K562 (cell line): ENCODE results near the gene POLR2A. TPM values are rescaled to one million over a fixed set of nuclear protein-coding genes. Genes with fewer than 3 reads are reported as not detected.

ENCODE experiments used
- ARID3A ChIP-seq: IDR thresholded peaks from 2 replicates; pipeline ENCODE4 v1.6.1; 2012; ENCODE audit warnings: low read depth, low read length, improper control_type of control experiment, borderline replicate concordance
- CTBP1 ChIP-seq: fragments of 450-650 bp; IDR thresholded peaks from 2 replicates; pipeline ENCODE4 v1.6.1; 2016; ENCODE audit warnings: borderline replicate concordance
- E2F1 ChIP-seq: sonication (generic); formaldehyde crosslinking; IDR thresholded peaks from 2 replicates; pipeline ENCODE4 v1.8.1; 2023; ENCODE audit warnings: mild to moderate bottlenecking, missing genetic modification reagents, moderate library complexity
- FUS ChIP-seq: fragments of 200-400 bp; formaldehyde crosslinking; optimal IDR thresholded peaks from 2 replicates; pipeline ENCODE3; 2017; ENCODE audit warnings: low read depth, low read length
- HNRNPH1 ChIP-seq: fragments of 200-400 bp; formaldehyde crosslinking; optimal IDR thresholded peaks from 2 replicates; pipeline ENCODE3; 2017; ENCODE audit warnings: low read depth, mild to moderate bottlenecking, low read length, moderate library complexity
- LEF1 ChIP-seq: fragments of 450-650 bp; IDR thresholded peaks from 2 replicates; pipeline ENCODE4 v1.6.1; 2016; ENCODE audit warnings: mild to moderate bottlenecking
- MAFF ChIP-seq: IDR thresholded peaks from 2 replicates; pipeline ENCODE4 v1.6.1; 2012; ENCODE audit warnings: low read length, improper control_type of control experiment
- NFE2 ChIP-seq: IDR thresholded peaks from 2 replicates; pipeline ENCODE4 v1.6.1; 2014; ENCODE audit warnings: antibody characterized with exemption, low read depth
- PATZ1 ChIP-seq: fragments of 250-450 bp; sonication (Bioruptor Pico); IDR thresholded peaks from 2 replicates; pipeline ENCODE4 v1.5.0; 2020; ENCODE audit warnings: mild to moderate bottlenecking, borderline replicate concordance
- RB1 ChIP-seq: fragments of 450-650 bp; IDR thresholded peaks from 2 replicates; pipeline ENCODE4 v1.6.1; 2017; ENCODE audit warnings: low read depth, mild to moderate bottlenecking
- SUPT5H ChIP-seq: fragments of 450-650 bp; IDR thresholded peaks from 2 replicates; pipeline ENCODE4 v1.6.1; 2016
- ZKSCAN1 ChIP-seq: fragments of 150-350 bp; IDR thresholded peaks from 2 replicates; pipeline ENCODE4 v1.6.1; 2016; ENCODE audit warnings: low read depth, low read length
- ZNF263 ChIP-seq: sonication (generic); formaldehyde crosslinking; IDR thresholded peaks from 2 replicates; pipeline ENCODE4 v1.8.0; 2022; ENCODE audit warnings: mild to moderate bottlenecking, missing genetic modification reagents, borderline replicate concordance
- ZNF280A ChIP-seq: fragments of 450-650 bp; IDR thresholded peaks from 2 replicates; pipeline ENCODE4 v1.6.1; 2018; ENCODE audit warnings: mild to moderate bottlenecking, low read depth; ENCODE audit not compliant: partially characterized antibody
- polyA plus RNA-seq, 8 experiments: library from polyadenylated mRNA; depleted of rRNA in 4 of 8; stranded (reverse) in 5 of 8; unstranded in 3 of 8; fragments of >200 nt; fragmentation: Nextera tagmentation in 2 of 8; fragmentation: Illumina TruSeq in 1 of 8; extraction: Ambion mirVana in 2 of 8; extraction: Trizol in 1 of 8; gene quantifications; 2 replicates each; pipeline versions ENCODE4 v1.2.1 to v1.2.3, GENCODE V29; 2011 to 2014; ENCODE audit warnings: inconsistent platforms in 1 of 8, missing spikeins in 1 of 8
- total RNA-seq, 7 experiments: library from RNA; depleted of rRNA in 6 of 7; stranded (reverse); fragments of >200 nt in 6 of 7; fragmentation: Illumina TruSeq in 2 of 7; extraction: Trizol in 2 of 7; gene quantifications; 2 replicates each; pipeline versions ENCODE4 v1.2.1 to v1.2.3, GENCODE V29; 2011 to 2021; ENCODE audit warnings: low replicate concordance in 1 of 7

The POLR2A gene
- total and polyA plus RNA-seq, 9 of the 15 experiments (the other 6 are each of a cell fraction or from before 2014, with no cell fraction given) = 1.3 to 109 (median 12.4) TPM

- TF ChIP-seq LEF1 (no peak), ZNF263 (CRISPR knock-in tag) (no peak), PATZ1 (no peak), NFE2 (peak; percentile 39; the same call in 1 of the 2 replicates), FUS (no peak), HNRNPH1 (no peak), ARID3A (no peak), ZNF280A (peak; percentile 61), RB1 (no peak), CTBP1 (no peak), ZKSCAN1 (no peak), SUPT5H (no peak), E2F1 (CRISPR knock-in tag) (no peak), MAFF (peak; percentile 15; the same call in 1 of the 2 replicates)
Measured at GRCh38 chr17:7538050-7538449, 53.9 kb downstream of the POLR2A start (continued).
